Ishikawa (cell line): ENCODE data around the gene SOX1.

Source experiments
- CEBPB ChIP-seq: IDR thresholded peaks from 2 replicates; pipeline ENCODE4 v1.6.1; 2012
- CREB1 ChIP-seq: IDR thresholded peaks from 2 replicates; pipeline ENCODE4 v1.6.1; 2012; ENCODE audit warnings: low read depth
- EGR1 ChIP-seq: IDR thresholded peaks from 2 replicates; pipeline ENCODE4 v1.6.1; 2012
- EP300 ChIP-seq: IDR thresholded peaks from 2 replicates; pipeline ENCODE4 v1.6.1; 2012; ENCODE audit warnings: borderline replicate concordance
- MAX ChIP-seq: IDR thresholded peaks from 2 replicates; pipeline ENCODE4 v1.6.1; 2012
- NFIC ChIP-seq: IDR thresholded peaks from 2 replicates; pipeline ENCODE4 v1.6.1; 2012
- RAD21 ChIP-seq: IDR thresholded peaks from 2 replicates; pipeline ENCODE4 v1.6.1; 2012; ENCODE audit warnings: low read depth
- REST ChIP-seq: IDR thresholded peaks from 2 replicates; pipeline ENCODE4 v1.6.1; 2012; ENCODE audit warnings: low read depth, mild to moderate bottlenecking
- YY1 ChIP-seq: IDR thresholded peaks from 2 replicates; pipeline ENCODE4 v1.6.1; 2012; ENCODE audit warnings: low read depth
- ZBTB7A ChIP-seq: IDR thresholded peaks from 2 replicates; pipeline ENCODE4 v1.6.1; 2012; ENCODE audit warnings: low read depth

- no peak for TF ChIP-seq RAD21
- TF ChIP-seq EP300: no peak
- TF ChIP-seq YY1: no peak
- no peak for TF ChIP-seq CEBPB
- no peak for TF ChIP-seq CREB1
- no peak for TF ChIP-seq MAX
- no peak for TF ChIP-seq EGR1
- no peak for TF ChIP-seq REST
- no peak for TF ChIP-seq ZBTB7A
- no peak for TF ChIP-seq NFIC
Measured at GRCh38 chr13:112095354-112095753, 28.4 kb downstream of the SOX1 start.
